Measurements from ENCODE around the gene SLC28A1.
"Not testable (repeated sequence)": the region's sequence is repeated elsewhere in the genome, so short reads cannot be mapped to it uniquely, and the experiment has no call there.

SLC28A1 gene

DNA sequence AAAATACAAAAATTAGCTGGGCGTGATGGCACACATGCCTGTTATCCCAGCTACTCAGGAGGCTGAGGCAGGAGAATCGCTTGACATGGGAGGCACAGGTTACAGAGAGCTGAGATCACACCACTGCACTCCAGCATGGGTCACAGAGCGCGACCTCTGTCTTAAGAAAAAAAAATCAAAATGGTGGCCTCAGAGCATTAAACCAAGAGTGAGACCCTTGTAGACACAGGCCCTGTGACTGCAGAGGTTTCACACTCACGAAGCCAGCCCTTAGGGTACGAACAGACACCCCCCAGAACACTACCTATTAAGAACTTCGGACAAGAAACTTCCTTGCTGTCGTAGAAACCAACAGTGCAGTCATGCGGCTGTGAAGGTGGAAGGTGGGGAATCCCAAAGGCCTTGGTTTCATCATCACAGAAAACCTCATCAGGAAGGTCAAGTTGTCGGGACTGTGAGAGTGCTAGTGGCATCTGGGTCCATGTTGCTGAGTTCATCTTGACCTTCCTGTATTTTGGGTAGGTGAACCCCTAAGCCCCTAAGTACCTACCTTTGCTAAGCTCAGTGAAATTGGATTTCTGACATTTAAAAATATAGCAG is 92.4 kb downstream of the SLC28A1 start:
- no peak for DNase-seq

- no peak for DNase-seq
Observed at GRCh38 chr15:84979651-84980050, 95.2 kb downstream of the SLC28A1 start.

DNA sequence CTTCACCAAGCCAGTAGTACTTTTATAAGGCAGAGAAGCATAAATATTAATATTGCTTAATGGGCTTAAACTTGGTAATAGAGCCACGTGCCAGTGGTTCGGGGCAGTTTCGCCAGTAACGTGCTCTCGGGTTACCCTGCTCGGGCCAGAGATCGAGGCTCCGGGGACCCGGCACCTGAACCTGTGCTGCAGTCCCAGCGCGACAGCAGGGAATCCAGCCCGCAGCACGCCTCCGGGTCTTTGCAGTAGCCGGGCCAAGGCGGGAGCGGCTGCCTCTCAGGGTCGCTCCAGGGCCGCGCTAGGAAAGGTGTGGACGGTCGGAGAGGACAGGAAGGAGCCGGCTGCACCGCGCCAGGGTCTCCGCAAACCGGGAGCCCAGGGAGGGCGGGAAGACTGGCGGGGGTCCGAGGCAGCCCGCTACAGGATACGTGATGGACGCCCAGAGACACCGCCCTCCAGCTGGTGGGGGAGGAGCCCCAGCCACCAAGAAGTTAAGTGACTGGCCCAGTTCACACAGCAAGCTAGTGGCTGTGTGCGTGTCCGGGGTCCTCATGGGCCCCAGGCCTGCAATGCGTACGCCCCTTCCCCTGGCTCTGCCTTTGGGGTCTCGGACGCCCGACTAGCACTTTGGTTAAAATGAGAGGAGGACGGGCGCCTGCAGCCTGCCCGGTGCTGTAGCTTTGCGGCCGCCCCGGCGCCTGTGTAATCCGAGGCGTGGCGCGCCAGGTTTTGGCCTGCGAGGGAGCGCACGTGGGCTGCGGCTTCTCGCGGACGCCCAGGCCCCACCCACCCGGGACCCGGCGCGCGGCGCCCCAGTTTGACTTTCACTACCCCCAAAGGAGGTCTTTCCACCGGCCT is 96.0 kb downstream of the SLC28A1 start:
- peak; percentile 81 to 88 (median 86) for DNase-seq

GRCh38 chr15:84981054-84981710 is 96.7 kb downstream of the SLC28A1 start:
- DNase-seq = peak; percentile 91 to 99 (median 95)

DNA sequence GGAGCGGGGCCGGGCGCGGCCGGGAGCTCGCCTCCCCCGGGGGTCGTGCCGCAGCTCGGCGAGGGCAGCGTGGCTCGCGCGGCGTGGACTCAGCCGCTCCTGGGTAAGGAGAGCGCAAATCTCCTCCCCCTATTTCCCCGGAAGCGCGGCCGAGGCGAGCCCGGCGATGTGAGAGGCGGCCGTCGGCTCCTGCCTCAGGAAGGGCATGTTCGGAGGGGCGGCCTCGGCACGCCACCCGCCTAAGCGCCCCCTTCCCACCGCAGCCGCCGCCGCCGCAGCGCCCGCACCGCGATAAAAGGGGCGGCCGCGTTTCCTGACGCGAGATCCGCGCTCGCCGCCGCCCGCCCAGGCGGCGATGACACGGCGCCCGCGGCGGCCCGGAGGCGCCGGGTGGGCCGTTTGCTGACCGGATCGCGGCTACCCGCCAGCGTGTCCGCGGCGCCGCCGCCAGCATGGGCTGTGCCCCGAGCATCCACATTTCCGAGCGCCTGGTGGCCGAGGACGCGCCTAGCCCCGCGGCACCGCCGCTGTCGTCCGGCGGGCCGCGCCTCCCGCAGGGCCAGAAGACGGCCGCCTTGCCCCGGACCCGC is 97.3 kb downstream of the SLC28A1 start, which contains the start of gene PDE8A:
Gene PDE8A, plus strand, starts transcription at position 146 of the 590 bp plus-strand sequence. Its CDS starts 307 bp downstream, at position 453.
- DNase-seq = peak; percentile 47 to 66 (median 54)

- DNase-seq = peak; percentile 36 to 60 (median 49)
Observed at GRCh38 chr15:84982301-84982920, 97.9 kb downstream of the SLC28A1 start.

GRCh38 chr15:84983294-84983693 is 98.8 kb downstream of the SLC28A1 start:
- no peak for DNase-seq

GRCh38 chr15:84983711-84984110 is 99.2 kb downstream of the SLC28A1 start:
- no peak for DNase-seq

DNA sequence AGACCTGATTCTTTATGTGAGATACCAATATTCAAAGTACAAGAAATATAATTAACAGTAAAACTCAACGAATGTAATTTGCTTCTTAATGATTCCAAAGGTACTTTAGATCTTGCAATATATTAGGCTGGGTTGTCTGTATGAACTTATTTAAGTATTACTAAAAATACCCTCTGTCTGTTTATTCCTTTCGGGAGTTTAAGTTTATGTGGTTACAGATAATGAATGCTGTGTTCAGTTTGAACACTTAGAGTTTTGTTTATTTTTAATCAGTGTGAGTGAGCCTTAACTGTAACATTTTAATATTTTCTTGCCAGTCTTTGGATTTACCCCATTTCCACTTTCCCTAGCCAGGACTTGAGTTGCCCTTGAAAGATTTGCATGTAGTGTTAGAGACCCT is 100.7 kb downstream of the SLC28A1 start:
- no peak for DNase-seq

GRCh38 chr15:84987351-84987750 is 102.9 kb downstream of the SLC28A1 start:
- not testable (repeated sequence) for DNase-seq

- peak in 1 of 5 donors; percentile 28 for DNase-seq
Observed at GRCh38 chr15:84987949-84988624, 103.6 kb downstream of the SLC28A1 start.

DNA sequence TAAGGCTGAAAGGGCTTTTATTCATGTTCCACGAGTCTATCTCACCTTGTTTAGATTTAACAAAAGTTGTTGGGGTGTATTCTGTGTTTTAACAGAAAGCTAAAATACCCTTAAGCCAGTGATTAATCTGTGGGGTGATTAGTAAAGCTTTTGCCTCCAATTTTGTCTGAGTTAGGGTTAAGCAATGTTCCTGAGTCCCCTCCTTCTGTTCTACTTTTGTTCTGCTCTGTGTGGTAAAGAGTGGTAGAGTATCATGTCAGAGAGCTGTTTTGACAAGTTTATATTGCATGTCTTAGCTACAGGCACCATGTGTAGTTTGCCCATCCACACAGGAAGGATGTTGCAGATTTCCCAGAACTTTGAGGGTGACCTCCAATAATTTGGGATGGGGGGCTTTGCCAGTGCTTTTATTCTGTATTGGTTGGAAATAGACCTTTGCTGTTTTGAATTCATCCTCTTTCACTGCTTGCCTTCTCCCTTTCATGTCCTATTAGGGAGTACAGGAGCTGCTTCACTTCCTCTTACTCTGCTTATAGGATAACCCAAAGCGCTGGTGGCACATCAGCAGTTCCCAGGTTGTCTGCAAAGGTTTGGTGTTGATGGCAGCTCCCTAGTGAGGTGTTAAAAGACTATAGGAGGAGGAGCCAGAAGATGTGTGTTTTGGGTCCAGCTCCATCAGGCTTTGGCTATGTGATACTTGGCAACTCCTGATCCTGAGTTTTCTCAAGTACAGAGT is 104.6 kb downstream of the SLC28A1 start:
- DNase-seq = no peak

- DNase-seq = no peak
Observed at GRCh38 chr15:84990507-84990906, 106.0 kb downstream of the SLC28A1 start.

GRCh38 chr15:84991014-84991712 is 106.7 kb downstream of the SLC28A1 start:
- DNase-seq = no peak

- peak in 1 of 5 donors; percentile 10 for DNase-seq
Observed at GRCh38 chr15:84992157-84992944, 107.9 kb downstream of the SLC28A1 start.
